H1 (cell line): ENCODE data around the gene CACNA1C. TPM values are rescaled to one million over a fixed set of nuclear protein-coding genes. Genes with fewer than 3 reads are reported as not detected.

Experiments used
- CBX8 ChIP-seq: fragments of 300-800, 300-1000 bp; sonication (generic); IDR thresholded peaks from 2 replicates; pipeline ENCODE4 v1.7.1; 2016; ENCODE audit warnings: low read depth, low read length, borderline replicate concordance
- CTCF ChIP-seq, 3 experiments: IDR thresholded peaks; 1 replicate in 2 of 3; 2 replicates in 1 of 3; pipeline versions ENCODE4 v1.5.1 to v1.6.1; 2011; ENCODE audit warnings: low read length in 3 of 3, mild to moderate bottlenecking in 3 of 3, inconsistent platforms in 2 of 3, low read depth in 1 of 3, moderate library complexity in 1 of 3; ENCODE audit not compliant: insufficient read depth in 1 of 3; ENCODE audit errors: control extremely low read depth in 1 of 3
- E2F6 ChIP-seq: IDR thresholded peaks from 2 replicates; pipeline ENCODE4 v1.6.1; 2012; ENCODE audit warnings: inconsistent platforms
- RXRA ChIP-seq: IDR thresholded peaks from 2 replicates; pipeline ENCODE4 v1.6.1; 2011; ENCODE audit warnings: low read depth, mild to moderate bottlenecking, low read length, moderate library complexity; ENCODE audit not compliant: insufficient read depth
- polyA plus RNA-seq, 7 experiments: library from polyadenylated mRNA; depleted of rRNA in 3 of 7; stranded (reverse) in 5 of 7; unstranded in 2 of 7; fragments of >200 nt in 5 of 7; fragments of 200-250 nt in 2 of 7; gene quantifications; 1 replicate in 5 of 7; 2 replicates in 1 of 7; 4 replicates in 1 of 7; pipeline versions ENCODE4 v1.2.1 to v1.2.3, GENCODE V29; 2011 to 2013; ENCODE audit warnings: missing spikeins in 2 of 7, mixed read lengths in 2 of 7
- total RNA-seq: library from RNA; stranded (reverse); fragmentation: NEBNext Ultra II Directional; extraction: Animal tissue kit (Norgen Biotek cat#: 25700); gene quantifications from 2 replicates; pipeline ENCODE4 v1.2.1, GENCODE V29; 2021
- TF ChIP-seq, protein P1 (sequence below): IDR thresholded peaks from 2 replicates; pipeline ENCODE4 v1.6.1; 2012; ENCODE audit warnings: low read length, inconsistent platforms

CACNA1C gene
- total and polyA plus RNA-seq, 2 of the 8 experiments (the other 6 are each of a cell fraction or from before 2014, with no cell fraction given) = 1.3 TPM

GRCh38 chr12:2222691-2223090 is 169.9 kb downstream of the CACNA1C start (continued):
- TF ChIP-seq, protein P1, sequence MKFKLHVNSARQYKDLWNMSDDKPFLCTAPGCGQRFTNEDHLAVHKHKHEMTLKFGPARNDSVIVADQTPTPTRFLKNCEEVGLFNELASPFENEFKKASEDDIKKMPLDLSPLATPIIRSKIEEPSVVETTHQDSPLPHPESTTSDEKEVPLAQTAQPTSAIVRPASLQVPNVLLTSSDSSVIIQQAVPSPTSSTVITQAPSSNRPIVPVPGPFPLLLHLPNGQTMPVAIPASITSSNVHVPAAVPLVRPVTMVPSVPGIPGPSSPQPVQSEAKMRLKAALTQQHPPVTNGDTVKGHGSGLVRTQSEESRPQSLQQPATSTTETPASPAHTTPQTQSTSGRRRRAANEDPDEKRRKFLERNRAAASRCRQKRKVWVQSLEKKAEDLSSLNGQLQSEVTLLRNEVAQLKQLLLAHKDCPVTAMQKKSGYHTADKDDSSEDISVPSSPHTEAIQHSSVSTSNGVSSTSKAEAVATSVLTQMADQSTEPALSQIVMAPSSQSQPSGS = no peak
- TF ChIP-seq CTCF (IDR thresholded peaks at IDR 0.05; ENCODE audit: control extremely low read depth in 1 of 3, insufficient read depth in 1 of 3, low read depth in 1 of 3, low read length in 3 of 3) = no peak
- TF ChIP-seq E2F6 = no peak
- no peak for TF ChIP-seq RXRA
- TF ChIP-seq CBX8 = no peak
- TF ChIP-seq, all 59 proteins: peak for 0
